ENCODE results near the gene TXN2.
A peak's percentile ranks its signal among the peaks of the same experiment; 100 is the strongest.

TXN2 gene

DNA sequence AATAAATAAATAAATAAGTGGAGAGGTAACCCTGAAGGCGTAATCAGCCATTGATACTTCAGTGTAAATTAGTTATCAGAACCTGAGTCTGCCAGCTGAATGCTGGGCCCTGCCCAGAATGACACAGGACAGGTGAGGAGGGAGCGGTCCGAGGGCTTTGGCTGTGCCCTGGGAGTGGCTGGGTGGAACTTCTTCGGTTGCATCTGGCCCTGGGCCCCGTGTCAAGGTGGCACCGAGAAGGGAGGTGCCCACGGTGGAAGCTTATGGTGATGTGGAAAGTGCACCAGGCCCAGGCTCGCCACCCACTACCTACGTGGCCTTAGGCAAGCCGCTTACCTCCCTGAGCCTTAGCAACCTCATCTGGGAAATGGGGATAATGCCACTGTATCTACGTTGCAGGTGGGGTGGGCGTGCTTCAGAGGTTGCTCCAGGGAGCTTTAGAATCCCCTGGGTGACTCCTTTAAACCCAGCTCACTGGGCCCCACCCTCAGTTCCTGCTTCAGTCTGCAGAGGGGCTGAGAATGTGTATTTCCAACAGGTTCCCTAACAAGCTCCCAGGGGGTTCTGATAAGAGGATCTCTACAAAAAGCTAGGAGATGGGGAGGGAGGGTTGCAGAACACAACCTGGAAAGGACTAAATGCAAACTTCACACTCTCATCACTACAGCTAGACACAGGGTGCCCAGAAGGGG, 38.8 kb downstream of the TXN2 start:
- DNase-seq (ENCODE audit: low spot score), result no peak
- TF ChIP-seq, protein P1, sequence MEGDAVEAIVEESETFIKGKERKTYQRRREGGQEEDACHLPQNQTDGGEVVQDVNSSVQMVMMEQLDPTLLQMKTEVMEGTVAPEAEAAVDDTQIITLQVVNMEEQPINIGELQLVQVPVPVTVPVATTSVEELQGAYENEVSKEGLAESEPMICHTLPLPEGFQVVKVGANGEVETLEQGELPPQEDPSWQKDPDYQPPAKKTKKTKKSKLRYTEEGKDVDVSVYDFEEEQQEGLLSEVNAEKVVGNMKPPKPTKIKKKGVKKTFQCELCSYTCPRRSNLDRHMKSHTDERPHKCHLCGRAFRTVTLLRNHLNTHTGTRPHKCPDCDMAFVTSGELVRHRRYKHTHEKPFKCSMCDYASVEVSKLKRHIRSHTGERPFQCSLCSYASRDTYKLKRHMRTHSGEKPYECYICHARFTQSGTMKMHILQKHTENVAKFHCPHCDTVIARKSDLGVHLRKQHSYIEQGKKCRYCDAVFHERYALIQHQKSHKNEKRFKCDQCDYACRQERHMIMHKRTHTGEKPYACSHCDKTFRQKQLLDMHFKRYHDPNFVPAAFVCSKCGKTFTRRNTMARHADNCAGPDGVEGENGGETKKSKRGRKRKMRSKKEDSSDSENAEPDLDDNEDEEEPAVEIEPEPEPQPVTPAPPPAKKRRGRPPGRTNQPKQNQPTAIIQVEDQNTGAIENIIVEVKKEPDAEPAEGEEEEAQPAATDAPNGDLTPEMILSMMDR (IDR thresholded peaks at IDR 0.05; ENCODE audit: extremely low read depth, missing control alignments), result no peak

DNA sequence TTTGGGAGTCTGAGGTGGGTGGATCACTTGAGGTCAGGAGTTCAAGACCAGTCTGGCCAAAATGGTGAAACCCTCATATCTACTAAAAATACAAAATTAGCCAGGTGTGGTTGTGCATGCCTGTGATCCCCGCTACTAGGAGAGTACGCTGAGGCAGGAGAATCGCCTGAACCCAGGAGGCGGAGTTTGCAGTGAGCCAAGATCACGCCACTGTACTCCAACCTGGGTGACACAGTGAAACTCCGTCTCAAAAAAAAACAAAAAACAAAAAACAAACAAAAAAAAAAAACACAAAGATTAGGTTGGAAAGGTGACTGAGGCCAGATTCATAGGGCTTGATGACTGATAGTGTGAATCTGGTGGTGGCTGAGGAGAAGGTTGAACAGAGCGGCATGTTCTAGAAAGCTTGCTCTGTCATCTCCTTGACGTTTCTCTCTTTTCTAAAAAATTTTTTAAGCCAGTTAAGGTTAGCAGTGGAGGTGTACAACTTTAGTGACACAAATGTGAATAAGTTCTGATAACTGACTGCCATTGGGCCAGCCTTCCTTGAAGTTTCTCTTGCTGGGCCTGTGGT, 40.9 kb downstream of the TXN2 start:
- DNase-seq (ENCODE audit: low spot score), result no peak
- TF ChIP-seq, protein P1 (IDR thresholded peaks at IDR 0.05; ENCODE audit: extremely low read depth, missing control alignments), result no peak

- TF ChIP-seq, protein P1 (IDR thresholded peaks at IDR 0.05; ENCODE audit: extremely low read depth, missing control alignments), result no peak
- DNase-seq (ENCODE audit: low spot score), result no peak
These were observed 41.8 kb downstream of the TXN2 start for GRCh38 chr22:36439481-36440271.

- peak; percentile 54 for DNase-seq (ENCODE audit: low spot score)
- TF ChIP-seq, protein P1 (IDR thresholded peaks at IDR 0.05; ENCODE audit: extremely low read depth, missing control alignments), result no peak
These were observed 45.7 kb downstream of the TXN2 start for GRCh38 chr22:36435516-36436415.

DNA sequence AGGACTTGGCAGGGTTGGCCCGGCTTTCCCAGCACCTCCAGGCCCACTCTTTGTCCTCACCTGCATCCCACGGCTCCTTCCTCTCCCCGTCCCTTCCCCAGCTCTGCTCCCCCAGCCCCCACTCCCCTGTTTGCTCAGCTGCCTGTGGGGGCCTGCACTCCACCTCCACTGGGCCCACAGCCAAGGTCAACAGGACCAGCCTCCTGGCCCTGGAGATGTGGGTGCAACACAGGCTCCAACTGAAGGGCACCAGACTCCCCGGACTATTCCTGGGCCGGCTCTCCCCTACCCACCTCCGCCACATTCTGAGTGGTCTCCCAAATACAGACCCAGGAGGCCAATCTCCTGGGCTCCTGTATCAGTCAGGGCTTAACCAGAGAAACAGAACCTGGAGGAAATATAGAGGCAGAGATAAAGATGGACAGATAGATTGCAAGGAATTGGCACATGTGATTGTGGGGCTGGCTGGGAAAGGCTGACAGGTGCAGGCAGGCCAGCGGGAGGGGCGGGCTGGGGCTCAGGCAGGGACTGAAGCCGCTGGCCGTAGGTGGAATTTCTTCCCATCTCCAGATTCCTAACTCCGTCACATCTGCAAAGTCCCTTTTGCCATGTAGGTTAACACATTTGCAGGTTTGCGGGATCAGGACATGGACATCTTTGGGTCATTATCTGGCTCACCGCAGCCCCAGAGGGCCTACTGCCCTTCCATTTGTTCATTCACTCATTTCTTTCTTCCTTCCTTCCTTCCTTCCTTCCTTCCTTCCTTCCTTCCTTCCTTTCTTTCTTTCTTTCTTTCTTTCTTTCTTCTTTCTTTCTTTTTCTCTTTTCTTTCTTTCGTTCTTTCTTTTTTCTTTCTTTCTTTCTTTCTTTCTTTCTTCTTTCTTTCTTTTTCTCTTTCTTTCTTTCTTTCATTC, 47.9 kb downstream of the TXN2 start:
- DNase-seq (ENCODE audit: low spot score), result no peak
- TF ChIP-seq, protein P1 (IDR thresholded peaks at IDR 0.05; ENCODE audit: extremely low read depth, missing control alignments), result no peak

DNA sequence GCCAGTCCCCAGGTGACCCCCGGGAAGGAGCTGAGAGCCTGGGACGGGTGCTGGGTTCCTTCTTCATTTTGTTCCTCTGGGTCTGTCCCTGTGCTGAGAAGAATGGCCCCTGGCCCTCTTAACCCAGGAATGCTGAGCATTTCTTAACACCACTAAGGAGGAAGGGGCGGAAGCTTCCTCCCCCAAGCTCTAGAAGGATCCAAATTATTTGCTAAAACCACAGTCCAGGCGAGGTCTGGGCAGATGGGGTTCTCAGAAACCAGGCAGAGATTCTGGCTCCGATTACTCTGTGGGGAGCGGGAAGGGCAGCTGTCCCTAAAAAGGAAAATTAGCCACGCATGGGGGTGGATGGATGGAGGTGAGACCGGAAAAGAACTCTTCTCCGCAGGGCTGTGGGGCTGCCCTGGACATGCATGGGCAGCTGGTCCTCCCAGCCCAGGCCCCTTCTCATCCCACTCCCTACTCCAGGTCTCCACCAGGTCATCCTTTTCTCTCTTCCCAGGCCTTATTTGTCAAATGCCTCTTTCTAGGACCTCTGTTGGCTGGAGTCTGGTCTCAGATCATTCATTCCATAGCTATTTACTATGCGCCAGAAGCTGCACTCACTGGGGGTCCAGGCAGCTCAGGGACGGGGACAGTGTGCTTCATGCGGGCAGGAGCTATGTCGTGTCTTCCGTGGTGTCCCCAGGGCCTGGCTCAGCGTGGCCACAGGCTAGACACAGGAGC, 48.7 kb downstream of the TXN2 start:
- DNase-seq (ENCODE audit: low spot score), result no peak
- TF ChIP-seq, protein P1 (IDR thresholded peaks at IDR 0.05; ENCODE audit: extremely low read depth, missing control alignments), result no peak
